SK-N-SH (cell line): ENCODE results near the gene CPTP. TPM values are rescaled to one million over a fixed set of nuclear protein-coding genes. Genes with fewer than 3 reads are reported as not detected.

Experiments used
- CTCF ChIA-PET: fragments of 300-600, 350-600 bp; formaldehyde crosslinking; extraction: SDS; loops from one replicate; lab custom pipeline; 2021; lab: Yijun Ruan, JAX
- POLR2A ChIA-PET: fragments of 350-600 bp; sonication (Branson Sonifier 250); formaldehyde crosslinking; extraction: SDS; loops from one replicate; lab custom pipeline; 2020; ENCODE audit warnings: antibody characterized with exemption, inconsistent platforms; lab: Yijun Ruan, JAX
- DNase-seq: peaks from one replicate; pipeline ENCODE4 v3.0.0; 2012
- H2AFZ ChIP-seq: fragments of 200-600 bp; sonication (generic); 2 replicates; pipeline ENCODE4 v1.8.1; 2016; ENCODE audit warnings: antibody characterized with exemption, mild to moderate bottlenecking, low read depth
- H3F3A ChIP-seq: fragments of 200-600 bp; sonication (generic); replicated peaks from 2 replicates; pipeline ENCODE3; 2016; ENCODE audit warnings: antibody characterized with exemption, mild to moderate bottlenecking; ENCODE audit not compliant: insufficient read depth
- H3K27ac ChIP-seq, 2 experiments: fragments of 200-500 bp in 1 of 2; fragments of 200-600 bp in 1 of 2; sonication (Bioruptor generic) in 1 of 2; sonication (generic), shearing (Covaris generic) in 1 of 2; 2 replicates each; pipeline versions ENCODE4 v1.5.1 to v1.6.1; 2014 to 2016; ENCODE audit warnings: low read depth in 2 of 2, inconsistent platforms in 1 of 2, low read length in 1 of 2, mild to moderate bottlenecking in 1 of 2, mixed read lengths in 1 of 2
- H3K27me3 ChIP-seq: fragments of 200-600 bp; sonication (generic), shearing (Covaris generic); 2 replicates; pipeline ENCODE4 v1.6.1; 2016; ENCODE audit warnings: mixed run types; ENCODE audit not compliant: insufficient read depth
- H3K36me3 ChIP-seq, 2 experiments: fragments of 200-500 bp in 1 of 2; fragments of 200-600 bp in 1 of 2; sonication (Bioruptor generic) in 1 of 2; sonication (generic) in 1 of 2; replicated peaks in 1 of 2; 2 replicates each; pipeline versions ENCODE3 to v1.5.1; 2014 to 2016; ENCODE audit warnings: low read length in 1 of 2, mild to moderate bottlenecking in 1 of 2; ENCODE audit not compliant: insufficient read depth in 2 of 2, control insufficient read depth in 1 of 2
- H3K4me1 ChIP-seq, 2 experiments: fragments of 200-500 bp in 1 of 2; fragments of 200-600 bp in 1 of 2; sonication (Bioruptor generic) in 1 of 2; sonication (generic), shearing (Covaris generic) in 1 of 2; 2 replicates each; pipeline versions ENCODE4 v1.5.1 to v1.6.1; 2014 to 2016; ENCODE audit warnings: low read depth in 1 of 2, low read length in 1 of 2, mixed run types in 1 of 2; ENCODE audit not compliant: insufficient read depth in 2 of 2, control insufficient read depth in 1 of 2
- H3K4me2 ChIP-seq: fragments of 200-600 bp; sonication (generic), shearing (Covaris generic); 2 replicates; pipeline ENCODE4 v1.6.1; 2017; ENCODE audit warnings: mixed run types
- H3K4me3 ChIP-seq, 2 experiments: fragments of 200-500 bp in 1 of 2; fragments of 200-600 bp in 1 of 2; sonication (Bioruptor generic) in 1 of 2; sonication (generic), shearing (Covaris generic) in 1 of 2; 2 replicates each; pipeline versions ENCODE4 v1.5.1 to v1.8.1; 2014 to 2016; ENCODE audit warnings: low read depth in 2 of 2, inconsistent platforms in 1 of 2, low read length in 1 of 2, mild to moderate bottlenecking in 1 of 2, mixed read lengths in 1 of 2, moderate library complexity in 1 of 2
- H3K79me2 ChIP-seq: fragments of 200-600 bp; sonication (generic); 2 replicates; pipeline ENCODE4 v1.8.1; 2017; ENCODE audit warnings: mild to moderate bottlenecking; ENCODE audit not compliant: insufficient read depth
- H3K9ac ChIP-seq: fragments of 200-600 bp; sonication (generic); 2 replicates; pipeline ENCODE4 v1.6.1; 2017; ENCODE audit warnings: mixed run types
- H3K9me2 ChIP-seq: fragments of 200-600 bp; sonication (generic); 2 replicates; pipeline ENCODE4 v1.6.1; 2017; ENCODE audit warnings: mixed run types
- H3K9me3 ChIP-seq: fragments of 200-600 bp; sonication (generic); 2 replicates; pipeline ENCODE4 v1.6.1; 2017; ENCODE audit warnings: mixed run types, mild to moderate bottlenecking, moderate library complexity
- H4K20me1 ChIP-seq: fragments of 200-600 bp; sonication (generic); 2 replicates; pipeline ENCODE4 v1.6.1; 2017; ENCODE audit warnings: mild to moderate bottlenecking, mixed run types; ENCODE audit not compliant: insufficient read depth
- CHD2 ChIP-seq: fragments of 150-350 bp; IDR thresholded peaks from 2 replicates; pipeline ENCODE4 v1.6.1; 2018; ENCODE audit warnings: low read length; ENCODE audit not compliant: partially characterized antibody
- FOXM1 ChIP-seq: IDR thresholded peaks from 2 replicates; pipeline ENCODE4 v1.4.0; 2012; ENCODE audit warnings: low read depth, mild to moderate bottlenecking
- GATA2 ChIP-seq: sonication (generic); formaldehyde crosslinking; IDR thresholded peaks from 2 replicates; pipeline ENCODE4 v1.5.0; 2020; ENCODE audit warnings: mild to moderate bottlenecking, missing genetic modification reagents
- REST ChIP-seq: IDR thresholded peaks from 2 replicates; pipeline ENCODE4 v1.6.1; 2012; ENCODE audit warnings: mild to moderate bottlenecking, low read depth, low read length, moderate library complexity
- TAF1 ChIP-seq: IDR thresholded peaks from 2 replicates; pipeline ENCODE4 v1.6.1; 2012; ENCODE audit warnings: low read depth, mild to moderate bottlenecking, low read length, moderate library complexity, borderline replicate concordance
- WGBS: methylation state at CpG from one replicate; pipeline ENCODE4 v1.1.6; 2017; ENCODE audit warnings: low lambda C conversion rate; 5-methylcytosine and 5-hydroxymethylcytosine counted together
- polyA plus RNA-seq, 3 experiments: library from polyadenylated mRNA; depleted of rRNA; stranded (reverse); fragments of >200 nt; gene quantifications; 2 replicates each; pipeline ENCODE4 v1.2.3, GENCODE V29; 2012

CPTP gene
- polyA plus RNA-seq, 1 of the 3 experiments (the other 2 are of a cell fraction): 13.4 TPM

DNA sequence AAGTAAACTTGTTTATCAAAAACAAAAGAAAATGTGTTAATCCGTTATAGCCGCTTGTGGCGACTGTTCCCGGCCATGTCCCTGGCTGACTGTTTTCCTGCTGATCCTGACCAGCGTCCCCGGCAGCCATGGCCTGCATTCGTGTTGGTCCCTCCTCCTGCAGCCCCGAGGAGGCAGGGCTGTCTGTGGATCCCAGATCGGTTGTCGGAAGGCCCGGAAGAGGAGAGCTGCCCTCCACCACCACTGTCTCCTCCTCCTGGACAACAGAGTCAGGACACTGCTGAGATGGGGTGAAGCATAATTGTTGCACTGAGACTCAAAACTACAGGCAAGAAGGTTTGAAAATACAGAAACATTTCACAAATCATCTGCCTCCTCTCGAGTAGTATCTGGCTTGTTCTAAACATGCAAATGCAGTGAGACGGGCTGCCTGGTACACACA lies 37.4 kb downstream of the CPTP start (continued):
- no peak for TF ChIP-seq GATA2 (CRISPR knock-in tag)
- no peak for TF ChIP-seq FOXM1
- TF ChIP-seq CHD2: no peak
- TF ChIP-seq, all 33 proteins: peak for 0

GRCh38 chr1:1364266-1364665 lies 39.7 kb downstream of the CPTP start:
- CTCF ChIA-PET: interaction anchor here (1.6 kb wide), 1 partner anchor 35 kb away, joined by 3 read pairs; the partner anchor contains the start of gene CCNL2

More at GRCh38 chr1:1364266-1364665, 39.7 kb downstream of the CPTP start:
- Histone ChIP-seq H4K20me1 (no peaks in the 10 kb centered on the region), H3K4me1 (peaks cover 16 to 22% of the 10 kb centered on the region in 2 experiments; a peak in 3 of 4 replicates), H3K4me2 (no peak overlapping the region), H3K9ac (no peak overlapping the region), H3K79me2 (no peaks in the 10 kb centered on the region), H2AFZ (no peak overlapping the region), H3K4me3 (no peak overlapping the region), H3K9me2 (no peaks in the 10 kb centered on the region), H3K36me3 (no peaks in the 10 kb centered on the region), H3K27ac (no peak overlapping the region), H3K9me3 (no peaks in the 10 kb centered on the region), H3F3A (peaks cover 11% of the 10 kb centered on the region), H3K27me3 (no peaks in the 10 kb centered on the region)
- TF ChIP-seq TAF1 (no peak), REST (no peak)
- 84% methylated on average over 13 of the region's 14 CpGs for WGBS
- POLR2A ChIA-PET: no interaction called here
- no peak for DNase-seq
